CD4-positive, alpha-beta T cell treated with Interleukin-17A for 4 hours (primary cell): Measurements from ENCODE around the gene OR10A6.

ENCODE experiments used
- DNase-seq: peaks from one replicate; pipeline ENCODE4 v3.0.0-alpha.2; 2020; ENCODE audit warnings: mixed read lengths

Gene OR10A6

GRCh38 chr11:7931168-7931567 is at the start of gene OR10A6:
Gene OR10A6 (minus strand): TSS chr11:7931268. CDS start chr11:7928662, 2,606 bp downstream.
- no peak for DNase-seq

- DNase-seq: no peak
Observed at GRCh38 chr11:7977232-7977917, 46.3 kb upstream of the OR10A6 start.

GRCh38 chr11:7974668-7975067 is 43.6 kb upstream of the OR10A6 start:
- DNase-seq: no peak

GRCh38 chr11:7973011-7973410 is 41.9 kb upstream of the OR10A6 start:
- DNase-seq: no peak

GRCh38 chr11:7971846-7972245 is 40.8 kb upstream of the OR10A6 start:
- DNase-seq: no peak

GRCh38 chr11:7969756-7970646 is 38.9 kb upstream of the OR10A6 start:
- DNase-seq: no peak

- DNase-seq: no peak
Observed at GRCh38 chr11:7968686-7969085, 37.6 kb upstream of the OR10A6 start.

GRCh38 chr11:7967826-7968225 is 36.8 kb upstream of the OR10A6 start:
- DNase-seq: no peak

GRCh38 chr11:7967097-7967496 is 36.0 kb upstream of the OR10A6 start:
- no peak for DNase-seq

GRCh38 chr11:7965386-7965785 is 34.3 kb upstream of the OR10A6 start, which contains the start of gene NLRP10:
Gene NLRP10 (minus strand): TSS chr11:7965447. CDS start chr11:7963495, 1,952 bp downstream.
- no peak for DNase-seq

- DNase-seq: no peak
Observed at GRCh38 chr11:7964873-7965272, 33.8 kb upstream of the OR10A6 start.

- no peak for DNase-seq
Observed at GRCh38 chr11:7964261-7964660, 33.2 kb upstream of the OR10A6 start.

GRCh38 chr11:7955191-7955590 is 24.1 kb upstream of the OR10A6 start:
- DNase-seq: no peak

GRCh38 chr11:7949934-7950333 is 18.9 kb upstream of the OR10A6 start:
- no peak for DNase-seq

- no peak for DNase-seq
Observed at GRCh38 chr11:7944123-7944522, 13.1 kb upstream of the OR10A6 start.

- DNase-seq: no peak
Observed at GRCh38 chr11:7941608-7942007, 10.5 kb upstream of the OR10A6 start, which contains the start of gene OR10A3. Gene OR10A3 (minus strand): TSS chr11:7941708. CDS start chr11:7939520, 2,188 bp downstream.

- no peak for DNase-seq
Observed at GRCh38 chr11:7941146-7941545, 10.1 kb upstream of the OR10A6 start.

GRCh38 chr11:7936615-7937014 is 5.5 kb upstream of the OR10A6 start:
- DNase-seq: no peak

- no peak for DNase-seq
Observed at GRCh38 chr11:7927635-7928034, 3.4 kb downstream of the OR10A6 start.

GRCh38 chr11:7924536-7924935 is 6.5 kb downstream of the OR10A6 start:
- no peak for DNase-seq

GRCh38 chr11:7918141-7918540 is 12.9 kb downstream of the OR10A6 start:
- DNase-seq: no peak

GRCh38 chr11:7911011-7911410 is 20.1 kb downstream of the OR10A6 start:
- DNase-seq: no peak

GRCh38 chr11:7910286-7910788 is 20.7 kb downstream of the OR10A6 start:
- DNase-seq: no peak
